HG03135 (cell line): ENCODE data around the gene CHN2.

Experiments
- ATAC-seq: cut with Tn5 transposase; IDR thresholded peaks from one replicate; pipeline ENCODE4 v1.9.1; 2021; ENCODE audit warnings: mild to moderate bottlenecking, moderate library complexity; ENCODE audit not compliant: unreplicated experiment

Gene CHN2

GRCh38 chr7:29457141-29457561, 262.6 kb downstream of the CHN2 start:
- ATAC-seq: no peak

- no peak for ATAC-seq
Observed at GRCh38 chr7:29457565-29458011, 263.0 kb downstream of the CHN2 start.

GRCh38 chr7:29458933-29459332, 264.4 kb downstream of the CHN2 start:
- ATAC-seq: no peak

- no peak for ATAC-seq
Observed at GRCh38 chr7:29459589-29459988, 265.0 kb downstream of the CHN2 start.

- ATAC-seq: no peak
Observed at GRCh38 chr7:29461996-29462395, 267.4 kb downstream of the CHN2 start.

GRCh38 chr7:29463504-29464158, 269.1 kb downstream of the CHN2 start:
- ATAC-seq: no peak

- ATAC-seq: no peak
Observed at GRCh38 chr7:29464753-29465152, 270.2 kb downstream of the CHN2 start.

- no peak for ATAC-seq
Observed at GRCh38 chr7:29467193-29467926, 272.8 kb downstream of the CHN2 start.

- ATAC-seq: no peak
Observed at GRCh38 chr7:29468196-29468595, 273.6 kb downstream of the CHN2 start.

- no peak for ATAC-seq
Observed at GRCh38 chr7:29469281-29469680, 274.7 kb downstream of the CHN2 start.

GRCh38 chr7:29469976-29470557, 275.5 kb downstream of the CHN2 start:
- no peak for ATAC-seq

- ATAC-seq: no peak
Observed at GRCh38 chr7:29471444-29472138, 277.0 kb downstream of the CHN2 start.

GRCh38 chr7:29476916-29477315, 282.3 kb downstream of the CHN2 start:
- ATAC-seq: no peak

GRCh38 chr7:29478226-29478625, 283.7 kb downstream of the CHN2 start:
- ATAC-seq: no peak

GRCh38 chr7:29478687-29479240, 284.2 kb downstream of the CHN2 start:
- no peak for ATAC-seq

- ATAC-seq: no peak
Observed at GRCh38 chr7:29479301-29480200, 285.0 kb downstream of the CHN2 start.

GRCh38 chr7:29480451-29480850, 285.9 kb downstream of the CHN2 start:
- ATAC-seq: no peak

GRCh38 chr7:29480934-29481651, 286.5 kb downstream of the CHN2 start:
- ATAC-seq: no peak

GRCh38 chr7:29482056-29482455, 287.5 kb downstream of the CHN2 start:
- ATAC-seq: no peak
